VCaP (cell line): ENCODE results near the gene DNAH17.

Source experiments
- H3K27ac ChIP-seq: fragments of 450-650 bp; 2 replicates; pipeline ENCODE4 v1.5.1; 2017
- CTCF ChIP-seq: fragments of 450-650 bp; conservative IDR thresholded peaks from 2 replicates; pipeline ENCODE4 v1.5.1; 2017; ENCODE audit warnings: mild to moderate bottlenecking, moderate library complexity

Gene DNAH17

DNA sequence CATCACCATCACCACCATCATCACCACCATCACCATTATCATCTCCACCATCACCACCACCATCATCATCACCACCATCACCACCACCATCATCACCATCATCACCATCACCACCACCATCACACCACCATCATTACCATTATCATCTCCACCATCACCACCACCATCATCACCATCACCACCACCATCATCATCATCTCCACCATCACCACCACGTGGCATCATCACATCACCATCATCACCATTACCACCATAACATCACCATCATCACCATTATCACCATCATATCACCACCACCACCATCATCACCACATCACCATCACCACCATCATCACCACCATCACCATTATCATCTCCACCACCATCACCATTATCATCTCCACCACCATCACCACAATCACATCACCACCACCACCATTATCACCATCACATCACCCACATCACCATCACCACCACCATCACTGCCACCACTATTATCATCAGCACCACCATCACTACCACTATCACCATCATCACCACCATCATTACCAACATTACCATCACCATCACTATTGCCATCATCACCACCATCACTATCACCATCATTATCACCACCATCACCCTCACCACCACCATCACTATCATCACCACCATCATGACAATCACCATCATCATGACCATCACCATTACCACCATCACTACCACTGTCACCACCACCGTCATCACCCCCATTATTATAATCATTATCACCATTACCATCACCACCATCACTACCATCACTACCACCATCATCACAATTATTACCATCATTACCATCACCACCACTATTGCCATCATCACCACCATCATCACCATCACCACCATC, 99.1 kb downstream of the DNAH17 start:
- TF ChIP-seq CTCF: no peak

GRCh38 chr17:78476973-78477372, 100.2 kb downstream of the DNAH17 start:
- TF ChIP-seq CTCF: no peak
- H3K27ac ChIP-seq: no peak overlapping the region

More for the DNA sequence above, 99.1 kb downstream of the DNAH17 start:
- H3K27ac ChIP-seq: no peak overlapping the region

- H3K27ac ChIP-seq: no peak overlapping the region
- TF ChIP-seq CTCF: no peak
Measured at GRCh38 chr17:78476149-78476548, 101.0 kb downstream of the DNAH17 start.

DNA sequence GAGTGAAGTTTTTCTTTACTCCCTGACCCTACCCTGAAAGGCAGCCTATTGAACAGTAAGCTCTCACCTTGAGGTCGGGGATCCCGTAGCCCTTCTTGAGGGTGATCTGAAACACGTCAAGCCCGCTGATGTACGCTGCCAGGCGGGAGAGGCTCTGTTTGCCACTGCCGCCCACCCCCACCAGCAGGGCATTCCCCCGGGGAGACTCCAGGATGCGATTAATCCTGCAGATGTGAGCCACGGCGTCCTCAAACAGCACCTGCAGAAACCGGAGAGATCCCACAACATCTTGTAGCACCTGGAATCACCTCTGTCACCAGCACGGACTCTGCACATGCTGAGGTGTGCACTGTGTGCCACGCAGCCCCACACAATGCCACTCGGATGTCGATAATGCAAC, 102.0 kb downstream of the DNAH17 start:
- no peak for TF ChIP-seq CTCF
- H3K27ac ChIP-seq: no peak overlapping the region

GRCh38 chr17:78474614-78475146, 102.5 kb downstream of the DNAH17 start:
- no peak overlapping the region for H3K27ac ChIP-seq
- TF ChIP-seq CTCF: no peak

DNA sequence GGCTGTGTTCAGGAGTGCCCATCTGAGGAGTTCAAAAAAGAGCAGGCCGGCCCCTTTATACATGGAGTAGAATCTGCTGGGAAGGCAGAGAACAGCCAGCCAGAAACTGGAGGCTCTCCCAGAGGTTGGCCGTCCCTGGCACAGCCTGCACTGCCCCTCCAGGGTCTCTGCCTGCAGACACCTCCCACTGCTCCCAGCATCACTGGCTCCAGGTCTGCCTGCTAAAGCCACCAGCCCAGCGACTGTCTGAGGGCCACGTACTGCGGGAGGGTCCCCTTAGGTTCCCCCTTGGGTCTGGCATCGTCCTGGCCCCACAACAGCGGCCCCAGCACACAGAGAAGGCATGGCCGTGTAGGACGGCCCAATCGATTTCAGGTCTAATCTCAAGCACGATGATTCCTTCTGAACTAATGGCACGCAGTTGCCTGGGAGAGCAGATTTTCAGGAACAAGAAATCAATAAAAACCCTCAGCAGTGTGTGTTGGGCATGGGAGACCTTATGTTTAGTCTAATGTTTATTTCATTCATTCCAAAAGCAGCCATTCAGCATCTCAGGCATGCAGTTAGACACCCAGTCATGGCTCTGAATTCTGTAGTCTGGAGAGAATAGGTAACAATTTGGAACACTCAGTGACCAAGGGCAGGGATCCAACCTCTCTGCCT, 103.1 kb downstream of the DNAH17 start:
- TF ChIP-seq CTCF: no peak
- H3K27ac ChIP-seq: no peak overlapping the region
